ENCODE measurements around the gene HDAC7.

Gene HDAC7

GRCh38 chr12:47758584-47758833 is 61.2 kb downstream of the HDAC7 start:
- Histone ChIP-seq H3K9ac (ENCODE audit: low read depth, low read length) (peak overlapping the region; percentile 88), H3K4me1 (ENCODE audit: control insufficient read depth, insufficient read depth, low read length) (peaks cover 47% of the 10 kb centered on the region), H3K36me3 (ENCODE audit: insufficient read depth, low read length) (no peaks in the 10 kb centered on the region), H3K4me3 (ENCODE audit: low read length) (peak overlapping the region; percentile 86), H3K4me2 (ENCODE audit: low read length) (peak overlapping the region; percentile 99), H3K9me3 (replicated peaks; ENCODE audit: low read length) (no peaks in the 10 kb centered on the region), H3K27me3 (ENCODE audit: control insufficient read depth, insufficient read depth, low read length) (no peaks in the 10 kb centered on the region)

GRCh38 chr12:47757840-47758583 is 61.7 kb downstream of the HDAC7 start:
- peak overlapping the region; percentile 86 for H3K4me3 ChIP-seq (ENCODE audit: low read length)
- peaks cover 52% of the 10 kb centered on the region for H3K4me1 ChIP-seq (ENCODE audit: control insufficient read depth, insufficient read depth, low read length)
- peak overlapping the region; percentile 88 for H3K9ac ChIP-seq (ENCODE audit: low read depth, low read length)
- no peaks in the 10 kb centered on the region for H3K27me3 ChIP-seq (ENCODE audit: control insufficient read depth, insufficient read depth, low read length)
- H3K36me3 ChIP-seq (ENCODE audit: insufficient read depth, low read length) = no peaks in the 10 kb centered on the region
- H3K9me3 ChIP-seq (replicated peaks; ENCODE audit: low read length) = no peaks in the 10 kb centered on the region
- H3K4me2 ChIP-seq (ENCODE audit: low read length) = peak overlapping the region; percentile 99

GRCh38 chr12:47757364-47757839 is 62.3 kb downstream of the HDAC7 start:
- H3K9me3 ChIP-seq (replicated peaks; ENCODE audit: low read length) = no peaks in the 10 kb centered on the region
- H3K4me2 ChIP-seq (ENCODE audit: low read length) = peak overlapping the region; percentile 99
- no peaks in the 10 kb centered on the region for H3K27me3 ChIP-seq (ENCODE audit: control insufficient read depth, insufficient read depth, low read length)
- peaks cover 58% of the 10 kb centered on the region for H3K4me1 ChIP-seq (ENCODE audit: control insufficient read depth, insufficient read depth, low read length)
- H3K9ac ChIP-seq (ENCODE audit: low read depth, low read length) = no peak overlapping the region
- no peaks in the 10 kb centered on the region for H3K36me3 ChIP-seq (ENCODE audit: insufficient read depth, low read length)
- H3K4me3 ChIP-seq (ENCODE audit: low read length) = no peak overlapping the region

- H3K36me3 ChIP-seq (ENCODE audit: insufficient read depth, low read length) = no peaks in the 10 kb centered on the region
- H3K9me3 ChIP-seq (replicated peaks; ENCODE audit: low read length) = no peaks in the 10 kb centered on the region
- no peak overlapping the region for H3K4me3 ChIP-seq (ENCODE audit: low read length)
- H3K27me3 ChIP-seq (ENCODE audit: control insufficient read depth, insufficient read depth, low read length) = no peaks in the 10 kb centered on the region
- no peak overlapping the region for H3K9ac ChIP-seq (ENCODE audit: low read depth, low read length)
- peaks cover 65% of the 10 kb centered on the region for H3K4me1 ChIP-seq (ENCODE audit: control insufficient read depth, insufficient read depth, low read length)
- no peak overlapping the region for H3K4me2 ChIP-seq (ENCODE audit: low read length)
These were observed 63.8 kb downstream of the HDAC7 start for GRCh38 chr12:47755655-47756562.

GRCh38 chr12:47754881-47755280 is 64.8 kb downstream of the HDAC7 start:
- H3K9ac ChIP-seq (ENCODE audit: low read depth, low read length) = no peak overlapping the region
- H3K9me3 ChIP-seq (replicated peaks; ENCODE audit: low read length) = no peaks in the 10 kb centered on the region
- no peaks in the 10 kb centered on the region for H3K27me3 ChIP-seq (ENCODE audit: control insufficient read depth, insufficient read depth, low read length)
- peaks cover 65% of the 10 kb centered on the region for H3K4me1 ChIP-seq (ENCODE audit: control insufficient read depth, insufficient read depth, low read length)
- H3K36me3 ChIP-seq (ENCODE audit: insufficient read depth, low read length) = no peaks in the 10 kb centered on the region
- H3K4me2 ChIP-seq (ENCODE audit: low read length) = no peak overlapping the region
- H3K4me3 ChIP-seq (ENCODE audit: low read length) = no peak overlapping the region

- peaks cover 59% of the 10 kb centered on the region for H3K4me1 ChIP-seq (ENCODE audit: control insufficient read depth, insufficient read depth, low read length)
- H3K4me3 ChIP-seq (ENCODE audit: low read length) = no peak overlapping the region
- no peak overlapping the region for H3K9ac ChIP-seq (ENCODE audit: low read depth, low read length)
These were observed 65.6 kb downstream of the HDAC7 start for GRCh38 chr12:47754126-47754525.

GRCh38 chr12:47753021-47754001 is 66.4 kb downstream of the HDAC7 start:
- H3K4me2 ChIP-seq (ENCODE audit: low read length) = peak overlapping the region; percentile 30
- H3K36me3 ChIP-seq (ENCODE audit: insufficient read depth, low read length) = no peaks in the 10 kb centered on the region
- H3K27me3 ChIP-seq (ENCODE audit: control insufficient read depth, insufficient read depth, low read length) = no peaks in the 10 kb centered on the region
- H3K4me1 ChIP-seq (ENCODE audit: control insufficient read depth, insufficient read depth, low read length) = peaks cover 56% of the 10 kb centered on the region
- H3K9me3 ChIP-seq (replicated peaks; ENCODE audit: low read length) = no peaks in the 10 kb centered on the region
- H3K4me3 ChIP-seq (ENCODE audit: low read length) = peak overlapping the region; percentile 5
- peak overlapping the region; percentile 20 for H3K9ac ChIP-seq (ENCODE audit: low read depth, low read length)

More at GRCh38 chr12:47754126-47754525, 65.6 kb downstream of the HDAC7 start:
- Histone ChIP-seq H3K9me3 (replicated peaks; ENCODE audit: low read length) (no peaks in the 10 kb centered on the region), H3K36me3 (ENCODE audit: insufficient read depth, low read length) (no peaks in the 10 kb centered on the region), H3K27me3 (ENCODE audit: control insufficient read depth, insufficient read depth, low read length) (no peaks in the 10 kb centered on the region), H3K4me2 (ENCODE audit: low read length) (peak overlapping the region; percentile 30)

- Histone ChIP-seq H3K4me2 (ENCODE audit: low read length) (peak overlapping the region; percentile 30), H3K9ac (ENCODE audit: low read depth, low read length) (peak overlapping the region; percentile 20), H3K36me3 (ENCODE audit: insufficient read depth, low read length) (no peaks in the 10 kb centered on the region), H3K4me1 (ENCODE audit: control insufficient read depth, insufficient read depth, low read length) (peaks cover 48% of the 10 kb centered on the region), H3K4me3 (ENCODE audit: low read length) (peak overlapping the region; percentile 5), H3K27me3 (ENCODE audit: control insufficient read depth, insufficient read depth, low read length) (no peaks in the 10 kb centered on the region), H3K9me3 (replicated peaks; ENCODE audit: low read length) (no peaks in the 10 kb centered on the region)
These were observed 67.2 kb downstream of the HDAC7 start for GRCh38 chr12:47752552-47752951.

GRCh38 chr12:47752121-47752520 is 67.6 kb downstream of the HDAC7 start:
- H3K9ac ChIP-seq (ENCODE audit: low read depth, low read length) = no peak overlapping the region
- H3K36me3 ChIP-seq (ENCODE audit: insufficient read depth, low read length) = no peaks in the 10 kb centered on the region
- H3K27me3 ChIP-seq (ENCODE audit: control insufficient read depth, insufficient read depth, low read length) = no peaks in the 10 kb centered on the region
- H3K9me3 ChIP-seq (replicated peaks; ENCODE audit: low read length) = no peaks in the 10 kb centered on the region
- H3K4me3 ChIP-seq (ENCODE audit: low read length) = no peak overlapping the region
- H3K4me1 ChIP-seq (ENCODE audit: control insufficient read depth, insufficient read depth, low read length) = peaks cover 44% of the 10 kb centered on the region
- no peak overlapping the region for H3K4me2 ChIP-seq (ENCODE audit: low read length)

- H3K4me3 ChIP-seq (ENCODE audit: low read length) = no peak overlapping the region
- no peaks in the 10 kb centered on the region for H3K9me3 ChIP-seq (replicated peaks; ENCODE audit: low read length)
- no peaks in the 10 kb centered on the region for H3K27me3 ChIP-seq (ENCODE audit: control insufficient read depth, insufficient read depth, low read length)
- H3K4me2 ChIP-seq (ENCODE audit: low read length) = no peak overlapping the region
- H3K9ac ChIP-seq (ENCODE audit: low read depth, low read length) = no peak overlapping the region
- H3K36me3 ChIP-seq (ENCODE audit: insufficient read depth, low read length) = no peaks in the 10 kb centered on the region
- H3K4me1 ChIP-seq (ENCODE audit: control insufficient read depth, insufficient read depth, low read length) = peaks cover 41% of the 10 kb centered on the region
These were observed 68.1 kb downstream of the HDAC7 start for GRCh38 chr12:47751561-47751960.

Measured in skeletal muscle satellite cell (primary cell).